ENCODE results near the gene LRP5.

Gene LRP5

DNA sequence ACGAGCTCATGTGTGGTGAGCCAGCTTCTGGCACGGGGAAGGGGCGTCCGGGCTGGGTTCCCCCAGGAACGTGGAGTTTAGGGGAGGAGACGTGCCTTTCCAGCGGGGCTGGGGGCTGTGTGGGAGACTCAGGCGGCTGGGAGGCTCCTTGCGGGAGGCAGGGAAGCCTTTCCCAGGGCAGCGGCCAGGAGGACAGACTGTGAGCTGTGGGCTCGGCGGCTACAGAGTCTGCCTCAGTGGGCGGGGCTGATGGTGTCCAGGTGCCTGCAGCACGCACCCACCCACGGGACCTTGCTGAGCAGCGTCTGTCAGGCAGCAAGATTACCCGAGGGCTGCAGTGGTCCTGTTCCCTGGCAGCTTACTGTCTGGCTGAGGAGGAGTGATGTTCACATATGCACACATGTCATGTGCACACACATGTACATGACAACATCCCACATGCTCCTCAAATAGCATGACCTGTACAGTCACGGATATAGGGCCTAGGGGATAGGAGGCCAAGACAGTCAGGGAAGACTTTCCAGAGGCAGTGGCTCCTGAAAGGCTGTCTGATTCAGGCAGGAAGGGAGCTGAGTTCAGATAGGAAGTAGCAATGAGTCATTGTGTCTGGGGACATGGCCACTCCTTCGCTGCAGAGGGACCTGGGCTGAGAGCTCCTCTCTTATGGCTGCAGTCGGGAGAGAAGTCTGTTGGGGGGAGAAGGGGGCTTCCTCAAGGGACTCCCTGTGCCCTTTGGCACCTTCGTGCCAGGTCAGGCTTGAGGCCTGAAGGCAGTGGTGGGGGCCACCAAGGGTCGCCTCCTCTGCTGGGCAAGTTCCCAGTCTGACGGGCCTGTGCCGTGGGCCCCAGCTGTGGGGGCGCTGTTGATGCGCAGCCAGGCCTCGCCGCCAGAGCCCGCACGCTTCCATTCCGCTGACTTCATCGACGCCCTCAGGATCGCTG is 124.9 kb downstream of the LRP5 start:
- TF ChIP-seq, protein P1, sequence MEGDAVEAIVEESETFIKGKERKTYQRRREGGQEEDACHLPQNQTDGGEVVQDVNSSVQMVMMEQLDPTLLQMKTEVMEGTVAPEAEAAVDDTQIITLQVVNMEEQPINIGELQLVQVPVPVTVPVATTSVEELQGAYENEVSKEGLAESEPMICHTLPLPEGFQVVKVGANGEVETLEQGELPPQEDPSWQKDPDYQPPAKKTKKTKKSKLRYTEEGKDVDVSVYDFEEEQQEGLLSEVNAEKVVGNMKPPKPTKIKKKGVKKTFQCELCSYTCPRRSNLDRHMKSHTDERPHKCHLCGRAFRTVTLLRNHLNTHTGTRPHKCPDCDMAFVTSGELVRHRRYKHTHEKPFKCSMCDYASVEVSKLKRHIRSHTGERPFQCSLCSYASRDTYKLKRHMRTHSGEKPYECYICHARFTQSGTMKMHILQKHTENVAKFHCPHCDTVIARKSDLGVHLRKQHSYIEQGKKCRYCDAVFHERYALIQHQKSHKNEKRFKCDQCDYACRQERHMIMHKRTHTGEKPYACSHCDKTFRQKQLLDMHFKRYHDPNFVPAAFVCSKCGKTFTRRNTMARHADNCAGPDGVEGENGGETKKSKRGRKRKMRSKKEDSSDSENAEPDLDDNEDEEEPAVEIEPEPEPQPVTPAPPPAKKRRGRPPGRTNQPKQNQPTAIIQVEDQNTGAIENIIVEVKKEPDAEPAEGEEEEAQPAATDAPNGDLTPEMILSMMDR (IDR thresholded peaks at IDR 0.05): no peak
- Histone ChIP-seq H3K36me3 (no peaks in the 10 kb centered on the region), H3K27me3 (no peaks in the 10 kb centered on the region), H3K4me3 (ENCODE audit: low read depth in 1 of 2, low read length in 1 of 2) (no peak overlapping the region), H3K4me1 (ENCODE audit: control insufficient read depth in 1 of 2, insufficient read depth in 1 of 2, low read depth in 1 of 2, low read length in 1 of 2) (no peaks in the 10 kb centered on the region), H3K27ac (no peak overlapping the region), H3K9me3 (no peaks in the 10 kb centered on the region)

DNA sequence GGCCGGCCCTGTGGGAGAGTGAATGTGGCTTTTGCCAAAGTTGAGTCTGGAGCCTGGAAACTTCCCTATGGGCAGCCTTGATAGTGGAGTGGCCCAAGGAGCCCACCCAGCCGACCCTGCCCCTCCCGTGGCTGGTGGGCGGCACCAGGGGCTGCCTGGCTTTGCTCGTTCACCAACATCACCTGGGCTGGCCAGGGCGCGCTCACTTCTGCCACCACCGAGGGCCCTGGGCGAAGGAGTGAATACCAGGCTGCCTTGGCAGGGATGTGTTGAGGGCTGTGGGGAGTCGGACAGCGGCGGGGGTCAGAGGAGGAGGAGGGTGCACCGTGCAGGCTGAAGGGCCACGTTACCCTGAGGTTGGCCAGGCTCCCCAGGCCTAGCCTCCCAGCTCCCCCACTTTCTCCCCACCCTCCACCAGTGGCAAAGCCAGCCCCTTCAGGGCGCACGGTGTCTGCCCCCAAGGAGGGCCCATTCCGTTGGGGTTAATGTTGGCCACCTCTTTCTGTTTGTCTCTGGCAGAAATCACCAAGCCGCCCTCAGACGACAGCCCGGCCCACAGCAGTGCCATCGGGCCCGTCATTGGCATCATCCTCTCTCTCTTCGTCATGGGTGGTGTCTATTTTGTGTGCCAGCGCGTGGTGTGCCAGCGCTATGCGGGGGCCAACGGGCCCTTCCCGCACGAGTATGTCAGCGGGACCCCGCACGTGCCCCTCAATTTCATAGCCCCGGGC is 125.7 kb downstream of the LRP5 start:
- H3K27ac ChIP-seq: no peak overlapping the region
- no peaks in the 10 kb centered on the region for H3K4me1 ChIP-seq (ENCODE audit: control insufficient read depth in 1 of 2, insufficient read depth in 1 of 2, low read depth in 1 of 2, low read length in 1 of 2)
- no peak overlapping the region for H3K4me3 ChIP-seq (ENCODE audit: low read depth in 1 of 2, low read length in 1 of 2)
- TF ChIP-seq, protein P1 (IDR thresholded peaks at IDR 0.05): no peak
- no peaks in the 10 kb centered on the region for H3K27me3 ChIP-seq
- H3K9me3 ChIP-seq: no peaks in the 10 kb centered on the region
- no peaks in the 10 kb centered on the region for H3K36me3 ChIP-seq

DNA sequence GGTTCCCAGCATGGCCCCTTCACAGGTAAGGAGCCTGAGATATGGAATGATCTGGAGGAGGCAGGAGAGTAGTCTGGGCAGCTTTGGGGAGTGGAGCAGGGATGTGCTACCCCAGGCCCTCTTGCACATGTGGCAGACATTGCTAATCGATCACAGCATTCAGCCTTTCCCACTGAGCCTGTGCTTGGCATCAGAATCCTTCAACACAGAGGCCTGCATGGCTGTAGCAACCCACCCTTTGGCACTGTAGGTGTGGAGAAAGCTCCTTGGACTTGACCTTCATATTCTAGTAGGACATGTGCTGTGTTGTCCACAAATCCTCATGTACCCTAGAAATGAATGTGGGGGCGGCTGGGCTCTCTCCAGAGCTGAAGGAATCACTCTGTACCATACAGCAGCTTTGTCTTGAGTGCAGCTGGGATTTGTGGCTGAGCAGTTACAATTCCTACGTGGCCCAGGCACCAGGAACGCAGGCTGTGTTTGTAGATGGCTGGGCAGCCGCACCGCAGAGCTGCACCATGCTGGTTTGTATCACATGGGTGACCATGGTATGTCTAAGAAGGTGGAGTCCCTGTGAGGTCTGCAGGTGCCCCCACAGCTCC is 126.4 kb downstream of the LRP5 start:
- TF ChIP-seq, protein P1 (IDR thresholded peaks at IDR 0.05): no peak
- Histone ChIP-seq H3K27me3 (no peaks in the 10 kb centered on the region), H3K36me3 (no peaks in the 10 kb centered on the region), H3K4me1 (ENCODE audit: control insufficient read depth in 1 of 2, insufficient read depth in 1 of 2, low read depth in 1 of 2, low read length in 1 of 2) (no peaks in the 10 kb centered on the region), H3K4me3 (ENCODE audit: low read depth in 1 of 2, low read length in 1 of 2) (no peak overlapping the region), H3K27ac (no peak overlapping the region), H3K9me3 (no peaks in the 10 kb centered on the region)

DNA sequence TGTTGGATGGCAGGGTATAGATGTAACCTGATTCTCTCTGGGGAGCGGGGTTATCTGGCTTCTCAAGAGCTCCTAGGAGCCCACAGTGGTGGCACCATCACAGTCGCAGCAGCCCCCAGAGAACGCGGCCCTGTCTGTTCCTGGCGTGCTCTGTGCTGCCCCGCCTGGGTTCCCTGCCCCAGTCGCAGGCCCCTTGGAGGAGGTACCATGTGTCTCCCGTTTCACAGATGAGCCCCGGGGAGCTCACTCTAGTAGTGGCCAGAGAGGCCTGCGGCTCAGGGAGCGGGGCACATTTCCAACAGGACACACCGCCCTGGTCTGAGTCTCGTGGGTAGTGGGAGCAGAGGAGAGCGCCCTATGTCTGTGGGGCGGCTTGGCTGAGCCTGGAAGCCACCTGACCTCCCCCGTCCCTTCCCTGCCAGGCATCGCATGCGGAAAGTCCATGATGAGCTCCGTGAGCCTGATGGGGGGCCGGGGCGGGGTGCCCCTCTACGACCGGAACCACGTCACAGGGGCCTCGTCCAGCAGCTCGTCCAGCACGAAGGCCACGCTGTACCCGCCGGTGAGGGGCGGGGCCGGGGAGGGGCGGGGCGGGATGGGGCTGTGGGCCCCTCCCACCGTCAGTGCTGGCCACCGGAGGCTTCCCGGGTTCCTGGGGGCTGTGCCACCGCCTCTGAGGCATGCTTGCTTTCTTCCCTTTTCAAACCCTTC is 127.1 kb downstream of the LRP5 start:
- H3K4me1 ChIP-seq (ENCODE audit: control insufficient read depth in 1 of 2, insufficient read depth in 1 of 2, low read depth in 1 of 2, low read length in 1 of 2): no peaks in the 10 kb centered on the region

More for the DNA sequence above, 127.1 kb downstream of the LRP5 start:
- TF ChIP-seq, protein P1 (IDR thresholded peaks at IDR 0.05): no peak
- no peaks in the 10 kb centered on the region for H3K36me3 ChIP-seq
- no peaks in the 10 kb centered on the region for H3K9me3 ChIP-seq
- no peak overlapping the region for H3K27ac ChIP-seq
- no peak overlapping the region for H3K4me3 ChIP-seq (ENCODE audit: low read depth in 1 of 2, low read length in 1 of 2)
- H3K27me3 ChIP-seq: no peaks in the 10 kb centered on the region
